ENCODE measurements around the gene OGFOD2.

Gene OGFOD2

GRCh38 chr12:122989225-122989839 is 14.3 kb downstream of the OGFOD2 start:
- no peak for DNase-seq

- no peak for DNase-seq
Observed at GRCh38 chr12:122989874-122990419, 14.9 kb downstream of the OGFOD2 start.

GRCh38 chr12:122990561-122990960 is 15.5 kb downstream of the OGFOD2 start:
- DNase-seq = no peak

GRCh38 chr12:122990961-122991622 is 16.0 kb downstream of the OGFOD2 start:
- no peak for DNase-seq

GRCh38 chr12:122991623-122992275 is 16.7 kb downstream of the OGFOD2 start:
- no peak for DNase-seq

- DNase-seq = no peak
Observed at GRCh38 chr12:122992386-122992785, 17.3 kb downstream of the OGFOD2 start.

- DNase-seq = no peak
Observed at GRCh38 chr12:122994140-122994675, 19.2 kb downstream of the OGFOD2 start.

- no peak for DNase-seq
Observed at GRCh38 chr12:122994781-122995502, 19.9 kb downstream of the OGFOD2 start.

GRCh38 chr12:122995503-122996187 is 20.6 kb downstream of the OGFOD2 start:
- DNase-seq = no peak

- no peak for DNase-seq
Observed at GRCh38 chr12:122996188-122996601, 21.2 kb downstream of the OGFOD2 start.

GRCh38 chr12:122996621-122997342 is 21.7 kb downstream of the OGFOD2 start:
- DNase-seq = no peak

GRCh38 chr12:122997343-122998250 is 22.6 kb downstream of the OGFOD2 start:
- DNase-seq = no peak

- DNase-seq = no peak
Observed at GRCh38 chr12:122998316-122998715, 23.3 kb downstream of the OGFOD2 start.

- DNase-seq = no peak
Observed at GRCh38 chr12:122999196-122999946, 24.3 kb downstream of the OGFOD2 start.

- DNase-seq = no peak
Observed at GRCh38 chr12:122999986-123000420, 25.0 kb downstream of the OGFOD2 start.

GRCh38 chr12:123000578-123000977 is 25.5 kb downstream of the OGFOD2 start:
- no peak for DNase-seq

- no peak for DNase-seq
Observed at GRCh38 chr12:123001464-123001863, 26.4 kb downstream of the OGFOD2 start.

GRCh38 chr12:123003257-123003656 is 28.2 kb downstream of the OGFOD2 start:
- DNase-seq = no peak

- no peak for DNase-seq
Observed at GRCh38 chr12:123004287-123004686, 29.2 kb downstream of the OGFOD2 start.
